Measurements from ENCODE around the gene TBC1D22A. TPM values are rescaled to one million over a fixed set of nuclear protein-coding genes. Genes with fewer than 3 reads are reported as not detected.

The TBC1D22A gene
- total and polyA plus RNA-seq, 2 donors from 2014 or later, result 24.6 to 39.4 TPM

DNA sequence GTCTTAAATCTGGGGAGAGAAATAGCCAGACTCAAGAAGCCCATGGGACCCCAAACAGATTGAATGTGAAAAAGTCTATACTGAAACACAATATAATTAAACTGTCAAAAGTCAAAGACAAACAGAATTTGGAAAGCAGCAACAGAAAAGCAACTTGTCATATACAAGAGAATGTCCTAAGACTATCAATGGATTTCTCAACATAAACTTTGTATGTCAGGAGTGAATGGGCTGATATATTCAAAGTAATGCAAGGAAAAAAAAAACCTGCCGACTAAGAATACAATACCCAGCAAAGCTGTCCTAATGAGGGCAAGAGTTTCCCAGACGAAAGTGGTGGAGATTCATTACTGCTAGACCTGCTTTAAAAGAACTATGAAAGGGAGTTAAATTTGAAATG, 73.2 kb downstream of the TBC1D22A start:
- H3K4me1 ChIP-seq (ENCODE audit: control insufficient read depth in 2 of 3, insufficient read depth in 2 of 3, low read depth in 1 of 3, low read length in 3 of 3), result no peaks in the 10 kb centered on the region
- H3K27ac ChIP-seq (ENCODE audit: low read depth in 2 of 2, low read length in 2 of 2), result no peak overlapping the region
- peaks cover 0 to 2% (median 0%) of the 10 kb centered on the region in 3 donors for H3K36me3 ChIP-seq (ENCODE audit: control insufficient read depth in 2 of 3, insufficient read depth in 3 of 3, low read length in 3 of 3)
- TF ChIP-seq, protein P1, sequence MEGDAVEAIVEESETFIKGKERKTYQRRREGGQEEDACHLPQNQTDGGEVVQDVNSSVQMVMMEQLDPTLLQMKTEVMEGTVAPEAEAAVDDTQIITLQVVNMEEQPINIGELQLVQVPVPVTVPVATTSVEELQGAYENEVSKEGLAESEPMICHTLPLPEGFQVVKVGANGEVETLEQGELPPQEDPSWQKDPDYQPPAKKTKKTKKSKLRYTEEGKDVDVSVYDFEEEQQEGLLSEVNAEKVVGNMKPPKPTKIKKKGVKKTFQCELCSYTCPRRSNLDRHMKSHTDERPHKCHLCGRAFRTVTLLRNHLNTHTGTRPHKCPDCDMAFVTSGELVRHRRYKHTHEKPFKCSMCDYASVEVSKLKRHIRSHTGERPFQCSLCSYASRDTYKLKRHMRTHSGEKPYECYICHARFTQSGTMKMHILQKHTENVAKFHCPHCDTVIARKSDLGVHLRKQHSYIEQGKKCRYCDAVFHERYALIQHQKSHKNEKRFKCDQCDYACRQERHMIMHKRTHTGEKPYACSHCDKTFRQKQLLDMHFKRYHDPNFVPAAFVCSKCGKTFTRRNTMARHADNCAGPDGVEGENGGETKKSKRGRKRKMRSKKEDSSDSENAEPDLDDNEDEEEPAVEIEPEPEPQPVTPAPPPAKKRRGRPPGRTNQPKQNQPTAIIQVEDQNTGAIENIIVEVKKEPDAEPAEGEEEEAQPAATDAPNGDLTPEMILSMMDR (IDR thresholded peaks at IDR 0.05; ENCODE audit: borderline replicate concordance, extremely low read depth, insufficient read depth), result no peak
- no peak overlapping the region for H3K9ac ChIP-seq (ENCODE audit: low read length in 3 of 3)
- H3K4me3 ChIP-seq (ENCODE audit: low read length in 3 of 3), result no peak overlapping the region
- intact Hi-C loops (cut with DNase I), result no loop called here
- peaks cover 0 to 7% (median 0%) of the 10 kb centered on the region in 3 donors for H3K9me3 ChIP-seq (ENCODE audit: control insufficient read depth in 2 of 3, insufficient read depth in 1 of 3, low read length in 3 of 3)
- DNase-seq (no peak), FAIRE-seq (no peak)
- H3K27me3 ChIP-seq (ENCODE audit: control insufficient read depth, insufficient read depth, low read length), result no peaks in the 10 kb centered on the region

DNA sequence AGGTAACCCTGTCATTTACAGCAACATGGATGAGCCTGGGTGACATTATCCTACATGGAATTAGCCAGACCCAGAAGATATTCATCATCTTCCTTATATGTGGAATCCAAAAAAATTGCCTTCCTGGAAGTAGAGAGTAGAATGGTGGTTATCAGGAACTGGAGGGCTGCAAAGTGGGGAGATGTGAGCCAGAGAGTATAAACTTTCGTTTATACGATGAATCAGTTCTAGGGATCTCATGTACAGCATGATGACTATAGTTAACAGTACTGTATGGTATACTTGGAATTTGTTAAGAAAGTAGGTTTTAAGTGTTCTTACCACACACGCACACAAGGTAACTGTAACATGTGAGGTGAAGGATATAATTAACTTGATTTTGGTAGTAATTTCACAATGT, 79.1 kb downstream of the TBC1D22A start:
- H3K27ac ChIP-seq (ENCODE audit: low read depth in 2 of 2, low read length in 2 of 2), result no peak overlapping the region
- no peaks in the 10 kb centered on the region for H3K36me3 ChIP-seq (ENCODE audit: control insufficient read depth in 2 of 3, insufficient read depth in 3 of 3, low read length in 3 of 3)
- no peaks in the 10 kb centered on the region for H3K4me1 ChIP-seq (ENCODE audit: control insufficient read depth in 2 of 3, insufficient read depth in 2 of 3, low read depth in 1 of 3, low read length in 3 of 3)
- no peaks in the 10 kb centered on the region for H3K9me3 ChIP-seq (ENCODE audit: control insufficient read depth in 2 of 3, insufficient read depth in 1 of 3, low read length in 3 of 3)
- no peaks in the 10 kb centered on the region for H3K27me3 ChIP-seq (ENCODE audit: control insufficient read depth, insufficient read depth, low read length)
- DNase-seq, result no peak
- no peak for FAIRE-seq
- TF ChIP-seq, protein P1 (IDR thresholded peaks at IDR 0.05; ENCODE audit: borderline replicate concordance, extremely low read depth, insufficient read depth), result no peak
- no peak overlapping the region for H3K9ac ChIP-seq (ENCODE audit: low read length in 3 of 3)
- intact Hi-C loops (cut with DNase I), result no loop called here
- no peak overlapping the region for H3K4me3 ChIP-seq (ENCODE audit: low read length in 3 of 3)

DNA sequence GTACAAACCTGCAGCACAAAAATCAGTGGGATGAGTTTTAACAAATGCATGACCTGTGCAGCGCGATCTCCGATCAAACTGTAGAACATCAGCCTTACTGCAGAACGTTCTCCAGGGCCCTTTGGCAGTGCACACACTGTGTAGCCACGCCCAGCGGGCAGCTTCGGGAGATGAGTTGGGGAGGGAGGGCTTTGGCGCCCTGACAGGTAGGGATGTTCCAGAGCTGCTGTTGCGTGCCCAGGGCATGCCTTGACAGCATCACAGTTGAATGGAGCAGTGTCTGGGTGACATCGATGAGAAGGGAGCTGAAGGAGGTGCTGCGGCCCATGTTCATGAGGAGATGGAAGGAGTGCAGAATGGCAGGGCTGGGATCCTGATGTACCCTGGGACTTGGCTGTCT, 80.2 kb downstream of the TBC1D22A start:
- no peaks in the 10 kb centered on the region for H3K27me3 ChIP-seq (ENCODE audit: control insufficient read depth, insufficient read depth, low read length)
- TF ChIP-seq, protein P1 (IDR thresholded peaks at IDR 0.05; ENCODE audit: borderline replicate concordance, extremely low read depth, insufficient read depth), result no peak
- no peak for FAIRE-seq
- no peaks in the 10 kb centered on the region for H3K4me1 ChIP-seq (ENCODE audit: control insufficient read depth in 2 of 3, insufficient read depth in 2 of 3, low read depth in 1 of 3, low read length in 3 of 3)
- no peak overlapping the region for H3K4me3 ChIP-seq (ENCODE audit: low read length in 3 of 3)
- H3K9me3 ChIP-seq (ENCODE audit: control insufficient read depth in 2 of 3, insufficient read depth in 1 of 3, low read length in 3 of 3), result no peaks in the 10 kb centered on the region
- no peak overlapping the region for H3K9ac ChIP-seq (ENCODE audit: low read length in 3 of 3)
- intact Hi-C loops (cut with DNase I), result no loop called here
- no peak for DNase-seq
- no peaks in the 10 kb centered on the region for H3K36me3 ChIP-seq (ENCODE audit: control insufficient read depth in 2 of 3, insufficient read depth in 3 of 3, low read length in 3 of 3)
- H3K27ac ChIP-seq (ENCODE audit: low read depth in 2 of 2, low read length in 2 of 2), result no peak overlapping the region

DNA sequence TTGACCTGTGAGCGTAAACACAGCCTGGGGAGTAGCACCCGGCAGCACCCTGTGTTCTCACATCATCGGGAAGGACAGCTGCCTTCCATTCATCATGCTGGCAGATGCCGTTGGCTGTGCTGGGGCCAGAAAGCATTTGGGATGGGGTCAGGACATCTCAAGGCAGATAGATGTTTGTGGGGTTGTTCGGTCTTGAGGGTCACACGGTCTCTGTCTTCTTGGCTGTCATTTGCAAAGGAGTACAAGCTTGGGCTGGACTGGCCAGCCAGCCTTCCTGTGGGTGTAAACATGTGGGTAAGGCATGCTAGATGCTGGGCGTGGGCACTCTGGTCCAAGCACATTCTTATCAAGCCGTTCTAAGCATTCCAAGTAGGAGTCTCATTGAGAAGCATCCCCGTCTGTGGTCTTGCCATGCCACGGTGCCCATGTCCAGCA, 81.4 kb downstream of the TBC1D22A start:
- FAIRE-seq, result no peak

More for the DNA sequence above, 81.4 kb downstream of the TBC1D22A start:
- Histone ChIP-seq H3K9ac (ENCODE audit: low read length in 3 of 3) (no peak overlapping the region), H3K36me3 (ENCODE audit: control insufficient read depth in 2 of 3, insufficient read depth in 3 of 3, low read length in 3 of 3) (no peaks in the 10 kb centered on the region), H3K4me1 (ENCODE audit: control insufficient read depth in 2 of 3, insufficient read depth in 2 of 3, low read depth in 1 of 3, low read length in 3 of 3) (no peaks in the 10 kb centered on the region), H3K9me3 (ENCODE audit: control insufficient read depth in 2 of 3, insufficient read depth in 1 of 3, low read length in 3 of 3) (no peaks in the 10 kb centered on the region), H3K4me3 (ENCODE audit: low read length in 3 of 3) (no peak overlapping the region), H3K27ac (ENCODE audit: low read depth in 2 of 2, low read length in 2 of 2) (no peak overlapping the region), H3K27me3 (ENCODE audit: control insufficient read depth, insufficient read depth, low read length) (no peaks in the 10 kb centered on the region)
- DNase-seq, result no peak
- TF ChIP-seq, protein P1 (IDR thresholded peaks at IDR 0.05; ENCODE audit: borderline replicate concordance, extremely low read depth, insufficient read depth), result no peak
- intact Hi-C loops (cut with DNase I), result no loop called here
